Mucosa of rectum (tissue), 2 donors: Measurements from ENCODE around the gene BPIFB1.

Experiments
- H3K27ac ChIP-seq, 2 donors: one replicate each; pipeline ENCODE4 v1.7.0; 2013; ENCODE audit warnings: inconsistent platforms in 2 of 2, low read depth in 2 of 2, low read length in 2 of 2
- H3K27me3 ChIP-seq, 2 donors: one replicate each; pipeline ENCODE4 v1.7.0; 2013; ENCODE audit warnings: low read length in 2 of 2; ENCODE audit not compliant: control insufficient read depth in 2 of 2, insufficient read depth in 2 of 2
- H3K36me3 ChIP-seq, 2 donors: one replicate each; pipeline ENCODE4 v1.7.0; 2013; ENCODE audit warnings: low read length in 2 of 2; ENCODE audit not compliant: control insufficient read depth in 2 of 2, insufficient read depth in 2 of 2
- H3K4me1 ChIP-seq, 2 donors: one replicate each; pipeline ENCODE4 v1.7.0; 2013; ENCODE audit warnings: low read length in 2 of 2, mild to moderate bottlenecking in 1 of 2; ENCODE audit not compliant: control insufficient read depth in 2 of 2, insufficient read depth in 2 of 2
- H3K4me3 ChIP-seq, 2 donors: one replicate each; pipeline ENCODE4 v1.7.0; 2013; ENCODE audit warnings: low read length in 2 of 2
- H3K9ac ChIP-seq, 2 donors: one replicate each; pipeline ENCODE4 v1.7.0; 2013; ENCODE audit warnings: low read length in 2 of 2, low read depth in 1 of 2, mild to moderate bottlenecking in 1 of 2
- H3K9me3 ChIP-seq, 2 donors: one replicate each; pipeline ENCODE4 v1.7.0; 2013; ENCODE audit warnings: low read length in 2 of 2; ENCODE audit not compliant: control insufficient read depth in 2 of 2
- donor health status: healthy.
- donor health status: Normal muscosa, but diverticular disease.

Gene BPIFB1

GRCh38 chr20:33249456-33249855 lies 33.6 kb upstream of the BPIFB1 start:
- H3K4me3 ChIP-seq = no peak overlapping the region
- no peak overlapping the region for H3K27ac ChIP-seq

GRCh38 chr20:33250666-33251065 lies 32.3 kb upstream of the BPIFB1 start:
- Histone ChIP-seq H3K27me3 (no peaks in the 10 kb centered on the region), H3K9ac (no peak overlapping the region), H3K36me3 (no peaks in the 10 kb centered on the region), H3K4me1 (no peaks in the 10 kb centered on the region), H3K27ac (no peak overlapping the region), H3K9me3 (no peaks in the 10 kb centered on the region), H3K4me3 (no peak overlapping the region)

More at GRCh38 chr20:33249456-33249855, 33.6 kb upstream of the BPIFB1 start:
- no peaks in the 10 kb centered on the region for H3K36me3 ChIP-seq
- H3K27me3 ChIP-seq = no peaks in the 10 kb centered on the region
- H3K9me3 ChIP-seq = no peaks in the 10 kb centered on the region
- no peak overlapping the region for H3K9ac ChIP-seq
- no peaks in the 10 kb centered on the region for H3K4me1 ChIP-seq

- no peak overlapping the region for H3K27ac ChIP-seq
Observed at GRCh38 chr20:33251496-33251895, 31.5 kb upstream of the BPIFB1 start.

GRCh38 chr20:33252460-33252859 lies 30.6 kb upstream of the BPIFB1 start:
- Histone ChIP-seq H3K36me3 (no peaks in the 10 kb centered on the region), H3K9ac (no peak overlapping the region), H3K4me3 (no peak overlapping the region), H3K4me1 (no peaks in the 10 kb centered on the region), H3K27ac (no peak overlapping the region), H3K9me3 (no peaks in the 10 kb centered on the region), H3K27me3 (peaks cover 0 to 2% of the 10 kb centered on the region in 2 donors)

More at GRCh38 chr20:33251496-33251895, 31.5 kb upstream of the BPIFB1 start:
- no peaks in the 10 kb centered on the region for H3K4me1 ChIP-seq
- no peaks in the 10 kb centered on the region for H3K27me3 ChIP-seq
- H3K36me3 ChIP-seq = no peaks in the 10 kb centered on the region
- H3K9ac ChIP-seq = no peak overlapping the region
- no peak overlapping the region for H3K4me3 ChIP-seq
- H3K9me3 ChIP-seq = no peaks in the 10 kb centered on the region

- H3K9me3 ChIP-seq = no peaks in the 10 kb centered on the region
- H3K4me1 ChIP-seq = no peaks in the 10 kb centered on the region
- H3K27me3 ChIP-seq = peaks cover 0 to 2% of the 10 kb centered on the region in 2 donors
- no peak overlapping the region for H3K9ac ChIP-seq
- no peak overlapping the region for H3K27ac ChIP-seq
- H3K4me3 ChIP-seq = no peak overlapping the region
- H3K36me3 ChIP-seq = no peaks in the 10 kb centered on the region
Observed at GRCh38 chr20:33255005-33255404, 28.0 kb upstream of the BPIFB1 start.

GRCh38 chr20:33257237-33257636 lies 25.8 kb upstream of the BPIFB1 start:
- H3K9me3 ChIP-seq = no peaks in the 10 kb centered on the region
- no peaks in the 10 kb centered on the region for H3K4me1 ChIP-seq
- H3K36me3 ChIP-seq = no peaks in the 10 kb centered on the region
- H3K9ac ChIP-seq = no peak overlapping the region
- H3K27me3 ChIP-seq = peaks cover 2% of the 10 kb centered on the region in 2 donors
- no peak overlapping the region for H3K27ac ChIP-seq
- no peak overlapping the region for H3K4me3 ChIP-seq

- H3K9ac ChIP-seq = no peak overlapping the region
- no peaks in the 10 kb centered on the region for H3K4me1 ChIP-seq
- H3K27ac ChIP-seq = no peak overlapping the region
- no peaks in the 10 kb centered on the region for H3K9me3 ChIP-seq
- no peak overlapping the region for H3K4me3 ChIP-seq
- no peaks in the 10 kb centered on the region for H3K36me3 ChIP-seq
- H3K27me3 ChIP-seq = peaks cover 2% of the 10 kb centered on the region in 2 donors
Observed at GRCh38 chr20:33259371-33259770, 23.6 kb upstream of the BPIFB1 start.

GRCh38 chr20:33261465-33261864 lies 21.5 kb upstream of the BPIFB1 start:
- no peaks in the 10 kb centered on the region for H3K36me3 ChIP-seq
- peaks cover 2% of the 10 kb centered on the region in 2 donors for H3K27me3 ChIP-seq
- no peak overlapping the region for H3K27ac ChIP-seq
- H3K9ac ChIP-seq = no peak overlapping the region
- H3K9me3 ChIP-seq = no peaks in the 10 kb centered on the region
- no peak overlapping the region for H3K4me3 ChIP-seq
- no peaks in the 10 kb centered on the region for H3K4me1 ChIP-seq

GRCh38 chr20:33262658-33263065 lies 20.4 kb upstream of the BPIFB1 start:
- H3K27me3 ChIP-seq = peaks cover 0 to 2% of the 10 kb centered on the region in 2 donors
- no peaks in the 10 kb centered on the region for H3K36me3 ChIP-seq
- no peak overlapping the region for H3K9ac ChIP-seq
- H3K4me3 ChIP-seq = no peak overlapping the region
- no peaks in the 10 kb centered on the region for H3K4me1 ChIP-seq
- H3K27ac ChIP-seq = no peak overlapping the region
- H3K9me3 ChIP-seq = no peaks in the 10 kb centered on the region

- H3K36me3 ChIP-seq = no peaks in the 10 kb centered on the region
- no peak overlapping the region for H3K27ac ChIP-seq
- H3K9ac ChIP-seq = no peak overlapping the region
- peaks cover 0 to 2% of the 10 kb centered on the region in 2 donors for H3K27me3 ChIP-seq
- no peak overlapping the region for H3K4me3 ChIP-seq
- no peaks in the 10 kb centered on the region for H3K9me3 ChIP-seq
- H3K4me1 ChIP-seq = no peaks in the 10 kb centered on the region
Observed at GRCh38 chr20:33263784-33264183, 19.2 kb upstream of the BPIFB1 start.

- Histone ChIP-seq H3K36me3 (no peaks in the 10 kb centered on the region), H3K9me3 (no peaks in the 10 kb centered on the region), H3K4me1 (no peaks in the 10 kb centered on the region), H3K27me3 (no peaks in the 10 kb centered on the region), H3K9ac (no peak overlapping the region), H3K27ac (no peak overlapping the region), H3K4me3 (no peak overlapping the region)
Observed at GRCh38 chr20:33267701-33268100, 15.3 kb upstream of the BPIFB1 start.
